Esophagus muscularis mucosa (tissue), 4 donors: ENCODE measurements around the gene CCDC150. TPM values are rescaled to one million over a fixed set of nuclear protein-coding genes. Genes with fewer than 3 reads are reported as not detected.

Source experiments
- DNase-seq: peaks from one replicate; pipeline ENCODE4 v3.0.0-alpha.2; 2017; ENCODE audit errors: extremely low spot score
- H3K27ac ChIP-seq, 4 donors: fragments of 200-600 bp; sonication (generic); replicated peaks in 1 of 4; 1 replicate in 3 of 4; 2 replicates in 1 of 4; pipeline ENCODE4 v1.5.1; 2016 to 2019; ENCODE audit warnings: mild to moderate bottlenecking in 1 of 4
- H3K27me3 ChIP-seq, 4 donors: fragments of 200-600 bp; sonication (generic); one replicate each; pipeline versions ENCODE4 v1.5.1 to v1.6.0; 2016 to 2019
- H3K36me3 ChIP-seq, 4 donors: fragments of 200-600 bp; sonication (generic); one replicate each; pipeline ENCODE4 v1.5.1; 2016 to 2019
- H3K4me1 ChIP-seq, 4 donors: fragments of 200-600 bp; sonication (generic); one replicate each; pipeline ENCODE4 v1.5.1; 2016 to 2019
- H3K4me3 ChIP-seq, 4 donors: fragments of 200-600 bp; sonication (generic); 1 replicate in 2 of 4; 2 replicates in 2 of 4; pipeline ENCODE4 v1.5.1; 2016 to 2019; ENCODE audit warnings: mild to moderate bottlenecking in 4 of 4, moderate library complexity in 1 of 4
- H3K9me3 ChIP-seq, 4 donors: fragments of 200-600 bp; sonication (generic); 1 replicate in 3 of 4; 2 replicates in 1 of 4; pipeline ENCODE4 v1.5.1; 2016 to 2019
- CTCF ChIP-seq, 3 experiments: fragments of 200-600 bp in 2 of 3; fragments of 450-650 bp in 1 of 3; sonication (generic) in 2 of 3; IDR thresholded peaks; one replicate each; pipeline ENCODE4 v1.5.1; 2017 to 2019; ENCODE audit warnings: antibody characterized with exemption in 3 of 3, mild to moderate bottlenecking in 2 of 3, moderate library complexity in 1 of 3
- EP300 ChIP-seq: sonication (generic); formaldehyde crosslinking; IDR thresholded peaks from one replicate; pipeline ENCODE4 v1.6.1; 2017; ENCODE audit warnings: antibody characterized with exemption
- POLR2A ChIP-seq: fragments of 450-650 bp; IDR thresholded peaks from one replicate; pipeline ENCODE4 v1.6.1; 2017; ENCODE audit warnings: antibody characterized with exemption, moderate library complexity, mild to moderate bottlenecking, low read depth
- POLR2AphosphoS5 ChIP-seq, 2 donors: sonication (generic); formaldehyde crosslinking; IDR thresholded peaks; one replicate each; pipeline ENCODE4 v1.6.1; 2017; ENCODE audit warnings: antibody characterized with exemption in 2 of 2
- WGBS: methylation state at CpG from one replicate; pipeline ENCODE4 v1.1.5; 2018; 5-methylcytosine and 5-hydroxymethylcytosine counted together
- intact Hi-C: fragments of 100-400 bp; cut with DNase I; formaldehyde crosslinking; loops from one replicate; pipeline ENCODE4 v1.15.1; 2023
- total RNA-seq, 4 donors: library from RNA; depleted of rRNA; stranded (reverse); fragments of >200 nt; gene quantifications; one replicate each; pipeline versions ENCODE4 v1.1.0 to v1.2.1, GENCODE V29; 2016

The CCDC150 gene
- total RNA-seq, 4 donors from 2014 or later = 0.33 to 1.7 (median 0.91) TPM

DNA sequence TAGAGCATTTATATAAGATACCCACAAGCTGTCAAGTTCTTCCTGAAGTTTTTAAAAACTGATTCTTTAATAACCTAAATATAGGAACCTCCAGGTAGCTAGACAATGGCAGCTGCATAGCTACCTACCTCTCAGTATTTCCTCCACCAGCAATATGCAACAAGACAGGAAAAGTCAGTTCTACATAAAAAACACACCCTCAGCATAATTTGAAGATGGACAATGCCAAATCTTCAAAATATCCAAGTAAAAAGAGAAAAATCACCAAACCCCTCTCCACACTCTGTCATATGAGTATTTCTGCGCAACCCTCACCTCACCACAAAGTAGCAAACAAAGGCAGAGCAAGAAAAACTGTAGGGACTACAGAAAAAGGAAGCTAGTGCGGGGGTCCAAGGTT lies 108.6 kb downstream of the CCDC150 start:
- Histone ChIP-seq H3K4me1 (no peaks in the 10 kb centered on the region), H3K9me3 (peaks cover 0 to 4% (median 0%) of the 10 kb centered on the region in 4 donors)
- WGBS = 90% methylated on average over 2 of the region's 2 CpGs

DNA sequence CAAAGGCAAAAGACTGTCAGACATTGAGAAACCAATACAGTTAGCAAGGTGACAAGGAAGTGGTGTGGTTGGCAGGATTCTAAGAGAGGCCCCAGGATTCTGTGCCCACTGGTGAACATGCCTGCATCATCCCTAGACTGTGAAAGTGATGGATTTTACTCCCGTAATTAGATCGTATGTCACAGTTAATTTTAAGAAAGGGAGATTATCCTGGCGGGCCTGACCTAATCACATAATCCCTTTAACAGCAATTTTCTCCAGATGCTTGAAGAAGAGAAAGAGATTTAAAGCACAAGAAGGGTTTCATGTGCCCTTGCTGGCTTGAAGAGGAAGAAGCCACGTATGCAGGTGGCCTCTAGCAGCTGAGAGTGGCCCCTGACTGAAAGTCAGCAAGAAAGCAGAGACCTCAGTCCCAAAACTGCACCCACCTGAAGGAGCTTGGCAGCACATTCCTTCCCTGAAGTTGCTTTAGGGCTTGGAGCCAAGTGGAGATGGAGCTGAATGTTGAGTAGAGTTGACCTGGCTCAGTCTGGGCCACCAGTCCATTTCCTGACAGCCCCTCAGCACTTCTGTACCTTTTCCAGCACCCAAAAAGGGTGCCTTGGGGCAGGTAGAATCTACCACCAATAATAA lies 110.9 kb downstream of the CCDC150 start:
- Histone ChIP-seq H3K4me3 (no peak overlapping the region), H3K36me3 (no peaks in the 10 kb centered on the region), H3K27ac (no peak overlapping the region), H3K27me3 (no peaks in the 10 kb centered on the region), H3K9me3 (peaks cover 0 to 10% (median 8%) of the 10 kb centered on the region in 4 donors), H3K4me1 (no peaks in the 10 kb centered on the region)
- DNase-seq = no peak
- intact Hi-C loops = no loop called here
- WGBS = 93% methylated on average over 4 of the region's 4 CpGs
- TF ChIP-seq POLR2A = no peak
- no peak for TF ChIP-seq EP300
- TF ChIP-seq POLR2AphosphoS5 (IDR thresholded peaks at IDR 0.05) = no peak
- no peak for TF ChIP-seq CTCF (IDR thresholded peaks at IDR 0.05)

More for the DNA sequence above, 108.6 kb downstream of the CCDC150 start:
- no peaks in the 10 kb centered on the region for H3K36me3 ChIP-seq
- no peak for TF ChIP-seq POLR2A
- TF ChIP-seq EP300 = no peak
- no peak for TF ChIP-seq POLR2AphosphoS5 (IDR thresholded peaks at IDR 0.05)
- TF ChIP-seq CTCF (IDR thresholded peaks at IDR 0.05) = no peak
- intact Hi-C loops = no loop called here
- DNase-seq = no peak
- no peak overlapping the region for H3K27ac ChIP-seq
- H3K4me3 ChIP-seq = no peak overlapping the region
- no peaks in the 10 kb centered on the region for H3K27me3 ChIP-seq

DNA sequence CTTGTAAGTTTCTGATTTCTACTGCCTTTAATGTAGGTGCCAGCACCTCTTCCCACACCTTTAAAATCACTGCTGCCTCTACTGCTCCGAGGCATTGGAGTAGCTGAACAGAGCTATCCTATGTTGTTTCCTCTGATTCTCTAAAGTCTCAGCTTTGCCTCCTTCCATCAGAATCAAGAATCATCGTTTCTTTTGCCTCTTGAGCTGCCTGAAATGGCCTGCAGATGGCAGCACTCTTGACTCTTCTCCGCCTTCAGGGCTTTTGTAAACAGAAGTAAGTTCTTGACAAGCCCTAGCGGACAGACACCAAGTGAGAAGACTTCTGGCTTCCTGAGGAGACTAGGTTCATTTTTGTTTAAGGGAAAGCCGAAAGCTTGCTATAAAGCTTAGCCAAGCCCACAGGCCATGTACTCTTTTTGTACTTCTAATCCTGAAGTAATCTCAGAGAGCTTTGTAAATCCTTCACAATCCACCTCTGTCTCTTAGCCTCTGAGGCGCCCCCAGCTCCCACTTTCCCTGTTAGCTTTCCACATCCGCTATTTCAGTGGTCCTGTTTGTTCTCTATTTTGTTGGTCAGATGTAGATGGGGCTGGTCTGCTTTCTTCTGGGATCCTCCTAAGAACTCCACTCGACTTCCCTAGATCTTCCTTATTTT lies 111.6 kb downstream of the CCDC150 start:
- intact Hi-C loops = no loop called here
- Histone ChIP-seq H3K27ac (no peak overlapping the region), H3K4me1 (no peaks in the 10 kb centered on the region), H3K9me3 (peaks cover 0 to 10% (median 8%) of the 10 kb centered on the region in 4 donors), H3K36me3 (no peaks in the 10 kb centered on the region), H3K27me3 (no peaks in the 10 kb centered on the region), H3K4me3 (no peak overlapping the region)
- 58% methylated on average over 8 of the region's 8 CpGs for WGBS
- TF ChIP-seq CTCF (IDR thresholded peaks at IDR 0.05) (peak; percentile 49 to 75 (median 54)), POLR2A (no peak)
- no peak for DNase-seq

DNA sequence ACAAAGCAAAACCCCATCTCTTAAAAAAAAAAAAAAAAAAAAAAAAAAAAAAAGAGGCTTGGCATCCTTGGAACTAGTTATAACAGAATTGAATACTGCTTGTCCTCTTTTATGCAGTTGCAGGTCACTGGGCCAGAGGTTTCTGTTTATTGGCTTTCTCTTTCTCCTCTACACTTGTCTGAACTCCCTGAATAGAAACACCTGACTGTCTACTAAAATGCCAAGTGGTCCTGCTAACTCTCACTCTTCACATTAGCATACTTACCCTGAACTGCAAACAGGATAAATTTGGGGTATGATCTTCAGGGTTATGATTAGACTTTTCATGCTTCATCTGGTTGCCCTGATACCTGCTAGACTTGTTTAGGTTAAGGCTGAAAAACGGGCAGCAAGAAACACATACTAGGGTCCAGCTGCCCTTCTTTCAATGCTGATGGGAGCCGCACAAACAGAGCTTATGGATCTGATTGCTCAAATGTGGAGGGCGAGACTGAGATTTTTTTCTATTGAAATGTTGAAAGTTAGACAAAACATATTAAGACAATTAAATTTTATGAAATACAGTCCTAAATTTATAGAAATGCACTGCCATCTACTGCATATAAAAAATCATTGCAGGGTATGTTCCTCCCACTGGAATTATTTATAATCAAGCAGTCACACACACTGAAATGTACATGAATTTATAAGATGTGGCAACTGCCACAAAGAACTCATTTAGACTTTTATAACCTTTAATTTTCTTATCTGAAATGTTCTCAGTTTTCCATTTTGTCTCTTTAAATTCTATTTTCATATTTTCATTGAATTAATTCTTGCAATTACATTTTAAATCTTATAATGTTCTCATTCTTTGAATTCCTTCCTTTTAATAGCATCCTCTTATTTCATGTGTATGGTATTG lies 119.2 kb downstream of the CCDC150 start:
- intact Hi-C loops = no loop called here
- no peak for TF ChIP-seq EP300
- peak in 2 of 3 experiments; percentile 13 to 33 for TF ChIP-seq CTCF (IDR thresholded peaks at IDR 0.05)
- WGBS = 56% methylated on average over 3 of the region's 3 CpGs
- H3K9me3 ChIP-seq = peaks cover 0 to 10% (median 5%) of the 10 kb centered on the region in 4 donors
- H3K27ac ChIP-seq = no peak overlapping the region
- no peak for DNase-seq
- H3K36me3 ChIP-seq = peaks cover 4 to 19% (median 14%) of the 10 kb centered on the region in 4 donors
- peaks cover 0 to 3% (median 0%) of the 10 kb centered on the region in 4 donors for H3K4me1 ChIP-seq
- H3K27me3 ChIP-seq = no peaks in the 10 kb centered on the region
- H3K4me3 ChIP-seq = no peak overlapping the region
